ENCODE measurements around the gene OTULIN. TPM values are rescaled to one million over a fixed set of nuclear protein-coding genes. Genes with fewer than 3 reads are reported as not detected.

OTULIN gene
- polyA plus RNA-seq, 1 donor (not counting 4 experiments of a cell fraction or from before 2014, with no cell fraction given) = 18.3 TPM

DNA sequence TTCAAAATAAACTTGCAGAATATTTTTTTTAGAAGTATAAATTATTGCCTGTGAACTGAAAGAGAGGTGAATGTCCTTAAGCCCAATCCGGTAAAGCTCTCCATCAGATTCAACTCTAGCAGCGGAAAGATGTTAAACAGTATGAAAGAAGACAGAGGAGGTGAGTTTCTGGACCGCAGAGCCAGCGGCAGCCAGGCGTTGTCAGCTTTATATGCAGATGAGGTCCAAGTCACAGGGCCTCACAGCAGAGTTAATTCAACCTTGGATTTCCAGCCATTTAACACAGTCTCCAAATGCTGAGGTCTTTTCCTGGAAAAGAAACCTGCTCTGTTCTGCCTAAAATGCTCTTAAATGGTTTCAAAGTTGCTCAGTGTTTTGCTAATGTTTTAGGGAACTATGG, 75.5 kb downstream of the OTULIN start:
- no peak overlapping the region for H3K4me3 ChIP-seq (ENCODE audit: control insufficient read depth in 2 of 3, extremely low read depth in 1 of 3, insufficient read depth in 2 of 3, low read depth in 1 of 3, low read length in 3 of 3)
- no peak overlapping the region for H3K27ac ChIP-seq (ENCODE audit: control insufficient read depth, insufficient read depth, low read length)
- H3K9me3 ChIP-seq (ENCODE audit: control insufficient read depth, low read depth, low read length) = no peaks in the 10 kb centered on the region
- TF ChIP-seq, protein P1, sequence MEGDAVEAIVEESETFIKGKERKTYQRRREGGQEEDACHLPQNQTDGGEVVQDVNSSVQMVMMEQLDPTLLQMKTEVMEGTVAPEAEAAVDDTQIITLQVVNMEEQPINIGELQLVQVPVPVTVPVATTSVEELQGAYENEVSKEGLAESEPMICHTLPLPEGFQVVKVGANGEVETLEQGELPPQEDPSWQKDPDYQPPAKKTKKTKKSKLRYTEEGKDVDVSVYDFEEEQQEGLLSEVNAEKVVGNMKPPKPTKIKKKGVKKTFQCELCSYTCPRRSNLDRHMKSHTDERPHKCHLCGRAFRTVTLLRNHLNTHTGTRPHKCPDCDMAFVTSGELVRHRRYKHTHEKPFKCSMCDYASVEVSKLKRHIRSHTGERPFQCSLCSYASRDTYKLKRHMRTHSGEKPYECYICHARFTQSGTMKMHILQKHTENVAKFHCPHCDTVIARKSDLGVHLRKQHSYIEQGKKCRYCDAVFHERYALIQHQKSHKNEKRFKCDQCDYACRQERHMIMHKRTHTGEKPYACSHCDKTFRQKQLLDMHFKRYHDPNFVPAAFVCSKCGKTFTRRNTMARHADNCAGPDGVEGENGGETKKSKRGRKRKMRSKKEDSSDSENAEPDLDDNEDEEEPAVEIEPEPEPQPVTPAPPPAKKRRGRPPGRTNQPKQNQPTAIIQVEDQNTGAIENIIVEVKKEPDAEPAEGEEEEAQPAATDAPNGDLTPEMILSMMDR (optimal IDR thresholded peaks at IDR 0.05 in 1 of 3, IDR thresholded peaks at IDR 0.05 in 1 of 3, conservative IDR thresholded peaks at IDR 0.05 in 1 of 3; ENCODE audit: extremely low read depth in 1 of 3, insufficient read depth in 2 of 3, low read length in 3 of 3) = no peak
- TF ChIP-seq EZH2 (IDR thresholded peaks at IDR 0.05; ENCODE audit: low read length) = no peak
- no peaks in the 10 kb centered on the region for H3K9me1 ChIP-seq (ENCODE audit: control insufficient read depth, extremely low read depth, insufficient read depth, low read length)
- H3K36me3 ChIP-seq (ENCODE audit: control insufficient read depth in 2 of 2, extremely low read depth in 1 of 2, insufficient read depth in 2 of 2, low read length in 2 of 2) = no peaks in the 10 kb centered on the region
- H2AFZ ChIP-seq (ENCODE audit: control insufficient read depth, low read length) = no peak overlapping the region
- no peak overlapping the region for H3K9ac ChIP-seq (ENCODE audit: control insufficient read depth, extremely low read depth, insufficient read depth, low read length)
- no peak for FAIRE-seq
- no peak for DNase-seq (ENCODE audit: low read depth, low spot score)
- dilution Hi-C loops (cut with MboI; ENCODE audit: extremely low pct_ligation_motif_present, low sequenced_read_pairs) = no loop called here
- H3K27me3 ChIP-seq (ENCODE audit: control insufficient read depth, extremely low read depth, insufficient read depth, low read length) = no peaks in the 10 kb centered on the region
- no peaks in the 10 kb centered on the region for H3K79me2 ChIP-seq (ENCODE audit: control insufficient read depth, insufficient read depth, low read length)
- no peaks in the 10 kb centered on the region for H4K20me1 ChIP-seq (ENCODE audit: control insufficient read depth, extremely low read depth, insufficient read depth, low read length)
- H3K4me1 ChIP-seq (ENCODE audit: control insufficient read depth, extremely low read depth, insufficient read depth, low read length) = peaks cover 11% of the 10 kb centered on the region
- peak overlapping the region; percentile 15 for H3K4me2 ChIP-seq (ENCODE audit: control insufficient read depth, extremely low read depth, insufficient read depth, low read depth, low read length)

DNA sequence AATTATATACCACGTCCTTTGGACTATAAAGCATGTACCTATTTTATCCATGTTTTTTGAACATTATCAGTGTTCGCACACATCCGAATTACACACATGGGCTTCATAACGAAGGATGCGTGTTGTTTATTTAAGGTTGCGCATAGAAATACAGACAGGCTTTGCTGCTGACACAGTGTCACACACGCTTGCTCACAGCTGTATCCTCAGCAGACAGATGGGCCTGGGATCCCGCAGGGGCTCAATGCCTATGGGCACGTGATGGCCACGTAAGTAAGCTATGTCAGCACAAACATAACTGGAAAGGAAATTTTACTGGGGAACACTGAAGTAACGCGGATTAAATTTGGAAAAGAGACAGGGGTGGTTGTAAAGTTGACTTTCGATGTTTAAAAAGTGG, 76.6 kb downstream of the OTULIN start:
- Histone ChIP-seq H3K4me2 (ENCODE audit: control insufficient read depth, extremely low read depth, insufficient read depth, low read depth, low read length) (no peak overlapping the region), H3K36me3 (ENCODE audit: control insufficient read depth in 2 of 2, extremely low read depth in 1 of 2, insufficient read depth in 2 of 2, low read length in 2 of 2) (peaks cover 0 to 3% of the 10 kb centered on the region in 2 experiments)

More for the DNA sequence above, 76.6 kb downstream of the OTULIN start:
- Histone ChIP-seq H3K9me1 (ENCODE audit: control insufficient read depth, extremely low read depth, insufficient read depth, low read length) (no peaks in the 10 kb centered on the region), H3K4me3 (ENCODE audit: control insufficient read depth in 2 of 3, extremely low read depth in 1 of 3, insufficient read depth in 2 of 3, low read depth in 1 of 3, low read length in 3 of 3) (no peak overlapping the region), H3K4me1 (ENCODE audit: control insufficient read depth, extremely low read depth, insufficient read depth, low read length) (peaks cover 11% of the 10 kb centered on the region), H3K9me3 (ENCODE audit: control insufficient read depth, low read depth, low read length) (no peaks in the 10 kb centered on the region), H3K79me2 (ENCODE audit: control insufficient read depth, insufficient read depth, low read length) (no peaks in the 10 kb centered on the region), H3K9ac (ENCODE audit: control insufficient read depth, extremely low read depth, insufficient read depth, low read length) (no peak overlapping the region), H3K27ac (ENCODE audit: control insufficient read depth, insufficient read depth, low read length) (no peak overlapping the region), H4K20me1 (ENCODE audit: control insufficient read depth, extremely low read depth, insufficient read depth, low read length) (no peaks in the 10 kb centered on the region), H2AFZ (ENCODE audit: control insufficient read depth, low read length) (no peak overlapping the region), H3K27me3 (ENCODE audit: control insufficient read depth, extremely low read depth, insufficient read depth, low read length) (no peaks in the 10 kb centered on the region)
- no peak for TF ChIP-seq EZH2 (IDR thresholded peaks at IDR 0.05; ENCODE audit: low read length)
- TF ChIP-seq, protein P1 (optimal IDR thresholded peaks at IDR 0.05 in 1 of 3, IDR thresholded peaks at IDR 0.05 in 1 of 3, conservative IDR thresholded peaks at IDR 0.05 in 1 of 3; ENCODE audit: extremely low read depth in 1 of 3, insufficient read depth in 2 of 3, low read length in 3 of 3) = no peak
- DNase-seq (ENCODE audit: low read depth, low spot score) (no peak), FAIRE-seq (no peak)
- dilution Hi-C loops (cut with MboI; ENCODE audit: extremely low pct_ligation_motif_present, low sequenced_read_pairs) = no loop called here
